Coronary artery (tissue), 2 donors: ENCODE measurements around the gene TARDBP.

Experiments used
- DNase-seq: peaks from one replicate; pipeline ENCODE4 v3.0.0-alpha.2; 2017; ENCODE audit warnings: low spot score
- H3K27ac ChIP-seq, 2 donors: fragments of 200-600 bp; sonication (generic); one replicate each; pipeline ENCODE4 v1.5.1; 2016 to 2019
- H3K4me3 ChIP-seq: fragments of 200-600 bp; sonication (generic); 2 replicates; pipeline ENCODE4 v1.5.1; 2016; ENCODE audit warnings: mild to moderate bottlenecking, moderate library complexity
- CTCF ChIP-seq: fragments of 200-600 bp; sonication (generic); IDR thresholded peaks from one replicate; pipeline ENCODE4 v1.5.1; 2019; ENCODE audit warnings: antibody characterized with exemption

TARDBP gene

GRCh38 chr1:11052839-11053757 lies 40.6 kb downstream of the TARDBP start:
- DNase-seq, result no peak
- Histone ChIP-seq H3K27ac (no peak overlapping the region), H3K4me3 (no peak overlapping the region)
- no peak for TF ChIP-seq CTCF

GRCh38 chr1:11053758-11054137 lies 41.3 kb downstream of the TARDBP start:
- DNase-seq, result no peak
- TF ChIP-seq CTCF, result no peak
- H3K4me3 ChIP-seq, result no peak overlapping the region

GRCh38 chr1:11054181-11054580 lies 41.7 kb downstream of the TARDBP start:
- DNase-seq, result no peak
- TF ChIP-seq CTCF, result no peak
- Histone ChIP-seq H3K4me3 (no peak overlapping the region), H3K27ac (no peak overlapping the region)

More at GRCh38 chr1:11053758-11054137, 41.3 kb downstream of the TARDBP start:
- H3K27ac ChIP-seq, result no peak overlapping the region

GRCh38 chr1:11054666-11055065 lies 42.2 kb downstream of the TARDBP start:
- no peak for DNase-seq
- Histone ChIP-seq H3K4me3 (no peak overlapping the region), H3K27ac (no peak overlapping the region)
- no peak for TF ChIP-seq CTCF

- Histone ChIP-seq H3K4me3 (no peak overlapping the region), H3K27ac (no peak overlapping the region)
- no peak for TF ChIP-seq CTCF
- DNase-seq, result no peak
Observed at GRCh38 chr1:11055676-11056075, 43.2 kb downstream of the TARDBP start.

- DNase-seq, result no peak
- H3K4me3 ChIP-seq, result no peak overlapping the region
- H3K27ac ChIP-seq, result no peak overlapping the region
- TF ChIP-seq CTCF, result no peak
Observed at GRCh38 chr1:11056504-11056903, 44.0 kb downstream of the TARDBP start.

- no peak overlapping the region for H3K4me3 ChIP-seq
- DNase-seq, result no peak
- TF ChIP-seq CTCF, result no peak
- no peak overlapping the region for H3K27ac ChIP-seq
Observed at GRCh38 chr1:11057477-11057876, 45.0 kb downstream of the TARDBP start.
